NB4 (cell line): Measurements from ENCODE around the gene ST8SIA6.

ENCODE experiments used
- DNase-seq: peaks from one replicate; pipeline ENCODE4 v3.0.0; 2010; ENCODE audit warnings: low read depth
- H3K4me3 ChIP-seq: one replicate; pipeline ENCODE4 v1.5.1; 2011; ENCODE audit warnings: mild to moderate bottlenecking, low read depth, low read length, moderate library complexity
- CTCF ChIP-seq: IDR thresholded peaks from one replicate; pipeline ENCODE4 v1.5.1; 2012; ENCODE audit warnings: low read depth, low read length
- MAX ChIP-seq: IDR thresholded peaks from 2 replicates; pipeline ENCODE4 v1.6.1; 2011; ENCODE audit warnings: low read depth, low read length
- MYC ChIP-seq: IDR thresholded peaks from 2 replicates; pipeline ENCODE4 v1.6.1; 2011; ENCODE audit warnings: low read depth, low read length
- POLR2A ChIP-seq: IDR thresholded peaks from 2 replicates; pipeline ENCODE4 v1.6.1; 2011; ENCODE audit warnings: mild to moderate bottlenecking; ENCODE audit not compliant: insufficient read length; ENCODE audit errors: extremely low read depth

The ST8SIA6 gene

GRCh38 chr10:17453035-17453372 is 1.4 kb downstream of the ST8SIA6 start:
- no peak overlapping the region for H3K4me3 ChIP-seq
- no peak for DNase-seq
- TF ChIP-seq MYC (no peak), MAX (no peak), POLR2A (no peak), CTCF (no peak)

GRCh38 chr10:17452060-17452841 is 2.1 kb downstream of the ST8SIA6 start:
- TF ChIP-seq MYC = no peak
- no peak for TF ChIP-seq POLR2A
- TF ChIP-seq CTCF = no peak
- TF ChIP-seq MAX = no peak
- DNase-seq = no peak
- no peak overlapping the region for H3K4me3 ChIP-seq

GRCh38 chr10:17450024-17450423 is 4.4 kb downstream of the ST8SIA6 start:
- DNase-seq = no peak
- TF ChIP-seq MAX = no peak
- no peak for TF ChIP-seq MYC
- no peak for TF ChIP-seq CTCF
- no peak for TF ChIP-seq POLR2A
- no peak overlapping the region for H3K4me3 ChIP-seq

GRCh38 chr10:17445400-17445998 is 8.9 kb downstream of the ST8SIA6 start:
- TF ChIP-seq MYC (no peak), POLR2A (no peak), MAX (no peak), CTCF (no peak)
- DNase-seq = no peak
- H3K4me3 ChIP-seq = no peak overlapping the region

GRCh38 chr10:17444388-17444714 is 10.0 kb downstream of the ST8SIA6 start:
- DNase-seq = no peak
- TF ChIP-seq MYC (no peak), MAX (no peak), CTCF (no peak), POLR2A (no peak)
- H3K4me3 ChIP-seq = no peak overlapping the region
